Muscle of leg (tissue), 11 donors: Measurements from ENCODE around the gene DLGAP1. TPM values are rescaled to one million over a fixed set of nuclear protein-coding genes. Genes with fewer than 3 reads are reported as not detected.
A peak's percentile ranks its signal among the peaks of the same experiment; 100 is the strongest.

Experiments used
- DNase-seq: peaks from one replicate; pipeline ENCODE4 v3.0.0; 2013
- H3K27ac ChIP-seq: one replicate; pipeline ENCODE4 v1.5.1; 2013; ENCODE audit warnings: mild to moderate bottlenecking, low read length, control low read depth
- H3K27me3 ChIP-seq: one replicate; pipeline ENCODE4 v1.6.1; 2013; ENCODE audit warnings: low read length; ENCODE audit not compliant: control insufficient read depth, insufficient read depth
- H3K36me3 ChIP-seq: one replicate; pipeline ENCODE4 v1.6.1; 2013; ENCODE audit warnings: low read length; ENCODE audit not compliant: control insufficient read depth, insufficient read depth
- H3K4me1 ChIP-seq: one replicate; pipeline ENCODE4 v1.6.1; 2013; ENCODE audit warnings: low read length; ENCODE audit not compliant: control insufficient read depth, insufficient read depth
- H3K4me3 ChIP-seq: one replicate; pipeline ENCODE4 v1.5.1; 2013; ENCODE audit warnings: low read length, control low read depth
- H3K9me3 ChIP-seq: replicated peaks from 2 replicates; pipeline ENCODE4 v1.6.1; 2013; ENCODE audit warnings: low read depth, low read length; ENCODE audit not compliant: control insufficient read depth
- WGBS: methylation state at CpG from one replicate; pipeline ENCODE4 v1.1.5; 2013; ENCODE audit warnings: missing lambda C conversion rate; ENCODE audit not compliant: insufficient coverage; 5-methylcytosine and 5-hydroxymethylcytosine counted together
- polyA plus RNA-seq, 8 donors: library from polyadenylated mRNA; unstranded; fragments of 120-200 nt; gene quantifications; one replicate each; pipeline versions ENCODE4 v1.2.1 to v1.2.3, GENCODE V29; 2013; ENCODE audit warnings: inconsistent platforms in 1 of 8, low replicate concordance in 1 of 8; ENCODE audit not compliant: insufficient read length in 8 of 8, insufficient read depth in 1 of 8
- total RNA-seq: library from RNA; stranded (reverse); fragments of 120-200 nt; gene quantifications from one replicate; pipeline ENCODE4 v1.2.4, GENCODE V29; 2013

Gene DLGAP1
- total and polyA plus RNA-seq, 9 donors: 0.87 to 3.1 (median 1.8) TPM

DNA sequence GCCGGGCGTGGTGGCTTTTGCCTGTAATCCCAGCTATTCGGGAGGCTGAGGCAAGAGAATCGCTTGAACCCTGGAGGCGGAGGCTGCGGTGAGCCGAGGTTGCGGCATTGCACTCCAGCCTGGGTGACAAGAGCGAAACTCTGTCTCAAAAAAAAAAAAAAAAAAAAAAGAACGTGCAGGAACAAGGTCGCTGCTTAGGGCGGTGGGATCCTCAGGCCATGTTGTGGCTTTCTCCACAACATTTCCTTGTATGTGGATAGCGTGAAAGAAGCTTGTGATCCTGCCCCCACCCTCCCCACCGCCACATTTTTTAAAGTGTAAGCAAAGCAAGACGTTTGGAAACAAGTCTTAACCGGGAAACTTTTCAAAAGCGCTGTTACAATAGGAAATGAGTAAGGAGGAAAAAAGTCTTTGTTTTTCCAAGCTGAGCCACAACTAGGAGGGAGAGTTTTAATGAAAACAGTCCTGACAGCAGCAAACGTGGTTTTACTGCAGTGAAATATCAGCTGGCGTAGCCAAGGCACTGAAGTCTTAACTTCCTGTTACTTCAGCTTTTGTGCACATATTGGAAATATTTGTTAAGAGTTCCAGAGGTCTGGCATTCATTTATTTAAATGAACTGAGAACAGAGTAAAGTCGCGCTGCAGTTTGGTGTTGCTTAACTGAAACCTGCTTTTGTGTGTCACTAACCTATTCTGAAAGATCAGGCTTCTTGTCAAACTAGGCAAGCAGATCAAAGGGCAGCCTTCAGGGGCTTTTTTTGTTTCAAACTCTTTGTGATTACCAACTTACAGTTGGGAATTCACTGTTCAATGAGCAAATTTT, 1001.4 kb downstream of the DLGAP1 start:
- Histone ChIP-seq H3K9me3 (no peaks in the 10 kb centered on the region), H3K27me3 (no peaks in the 10 kb centered on the region), H3K36me3 (peaks cover 19% of the 10 kb centered on the region), H3K27ac (peak overlapping the region; percentile 100), H3K4me1 (peaks cover 30% of the 10 kb centered on the region), H3K4me3 (peak overlapping the region; percentile 61)
- 10% methylated on average over 13 of the region's 21 CpGs for WGBS
- peak; percentile 97 for DNase-seq

DNA sequence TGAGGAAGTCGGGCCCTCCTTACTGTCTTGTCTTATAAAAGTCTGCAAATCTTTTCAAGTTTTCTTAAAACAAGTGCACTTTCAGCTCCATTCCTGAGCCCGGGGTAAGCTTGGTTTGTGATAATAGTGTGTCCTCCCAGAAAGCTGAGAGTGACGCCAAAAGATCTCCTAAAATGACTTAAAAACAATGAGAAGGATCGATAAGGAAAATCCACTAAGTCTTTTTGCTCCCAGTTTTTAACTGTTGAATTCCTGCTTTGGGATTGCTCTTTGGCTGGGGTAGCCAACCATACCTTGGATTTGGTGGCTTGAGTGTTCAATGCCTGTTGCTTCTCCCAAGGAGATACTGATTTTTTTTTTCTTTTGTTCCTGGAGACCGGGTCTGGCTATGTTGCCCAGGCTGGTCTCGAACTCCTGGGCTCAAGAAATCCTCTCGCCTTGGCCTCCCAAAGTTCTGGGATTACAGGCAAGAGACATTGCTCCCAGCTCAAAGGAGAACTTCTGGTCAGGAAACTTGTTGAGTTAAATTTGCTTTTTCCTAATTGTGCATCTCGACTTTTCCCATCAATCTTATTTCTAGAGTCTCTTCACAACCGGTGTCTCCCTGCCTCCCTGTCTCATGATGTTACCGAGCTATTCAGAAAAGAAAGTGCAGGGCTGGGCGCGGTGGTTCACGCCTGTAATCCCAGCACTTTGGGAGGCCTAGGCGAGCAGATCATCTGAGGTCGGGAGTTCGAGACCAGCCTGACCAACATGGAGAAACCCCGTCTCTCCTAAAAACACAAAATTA, 1002.2 kb downstream of the DLGAP1 start:
- Histone ChIP-seq H3K9me3 (no peaks in the 10 kb centered on the region), H3K4me3 (peak overlapping the region; percentile 61), H3K27me3 (no peaks in the 10 kb centered on the region), H3K4me1 (peaks cover 30% of the 10 kb centered on the region), H3K27ac (peak overlapping the region; percentile 100), H3K36me3 (peaks cover 14% of the 10 kb centered on the region)
- whole genome bisulfite sequencing: 27% methylated on average over 11 of the region's 17 CpGs
- DNase-seq: peak; percentile 26

DNA sequence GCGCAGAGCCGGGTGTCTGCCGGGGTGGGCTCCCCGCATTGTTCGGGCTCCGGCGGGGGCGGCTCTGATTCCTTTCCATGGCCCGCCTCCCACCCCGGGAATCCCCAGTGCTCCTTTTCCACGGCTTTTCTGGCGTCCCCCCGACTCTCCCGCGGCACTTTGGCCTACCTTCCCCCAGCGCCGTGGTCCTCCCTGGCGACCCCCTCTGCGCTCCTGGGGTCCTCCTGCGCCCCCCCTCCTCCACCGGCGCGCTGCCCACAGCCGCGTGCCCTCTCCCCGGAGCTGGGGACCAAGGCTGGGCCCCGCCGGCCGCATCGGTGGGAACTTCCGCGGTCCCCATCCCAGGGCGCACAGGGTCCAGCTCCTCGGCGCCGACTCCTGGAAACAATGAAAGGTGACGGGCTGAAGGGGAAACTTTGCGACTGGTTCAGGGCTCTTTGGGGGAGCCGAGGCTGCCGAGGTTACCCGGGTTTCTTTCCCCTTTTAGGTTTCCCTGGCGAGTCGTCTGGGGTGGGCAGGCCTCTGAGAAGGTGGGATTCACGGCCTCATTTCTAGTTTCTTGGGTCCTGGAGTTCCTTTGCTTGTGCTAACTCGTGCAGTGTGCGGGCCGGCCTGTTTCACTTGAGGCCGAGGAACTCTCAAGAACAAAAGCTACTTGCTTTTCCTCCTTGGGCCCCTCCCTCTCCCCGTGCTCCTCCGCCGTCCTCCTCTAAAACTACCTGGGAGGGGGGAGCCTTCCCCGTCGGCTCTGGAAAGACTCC, 1002.9 kb downstream of the DLGAP1 start:
- H3K27ac ChIP-seq: peak overlapping the region; percentile 100
- H3K36me3 ChIP-seq: peaks cover 7% of the 10 kb centered on the region
- H3K27me3 ChIP-seq: no peaks in the 10 kb centered on the region
- H3K4me3 ChIP-seq: peak overlapping the region; percentile 61
- peak; percentile 82 for DNase-seq
- H3K9me3 ChIP-seq: no peaks in the 10 kb centered on the region
- WGBS: under 1% methylated on average over 45 of the region's 53 CpGs
- peaks cover 24% of the 10 kb centered on the region for H3K4me1 ChIP-seq

DNA sequence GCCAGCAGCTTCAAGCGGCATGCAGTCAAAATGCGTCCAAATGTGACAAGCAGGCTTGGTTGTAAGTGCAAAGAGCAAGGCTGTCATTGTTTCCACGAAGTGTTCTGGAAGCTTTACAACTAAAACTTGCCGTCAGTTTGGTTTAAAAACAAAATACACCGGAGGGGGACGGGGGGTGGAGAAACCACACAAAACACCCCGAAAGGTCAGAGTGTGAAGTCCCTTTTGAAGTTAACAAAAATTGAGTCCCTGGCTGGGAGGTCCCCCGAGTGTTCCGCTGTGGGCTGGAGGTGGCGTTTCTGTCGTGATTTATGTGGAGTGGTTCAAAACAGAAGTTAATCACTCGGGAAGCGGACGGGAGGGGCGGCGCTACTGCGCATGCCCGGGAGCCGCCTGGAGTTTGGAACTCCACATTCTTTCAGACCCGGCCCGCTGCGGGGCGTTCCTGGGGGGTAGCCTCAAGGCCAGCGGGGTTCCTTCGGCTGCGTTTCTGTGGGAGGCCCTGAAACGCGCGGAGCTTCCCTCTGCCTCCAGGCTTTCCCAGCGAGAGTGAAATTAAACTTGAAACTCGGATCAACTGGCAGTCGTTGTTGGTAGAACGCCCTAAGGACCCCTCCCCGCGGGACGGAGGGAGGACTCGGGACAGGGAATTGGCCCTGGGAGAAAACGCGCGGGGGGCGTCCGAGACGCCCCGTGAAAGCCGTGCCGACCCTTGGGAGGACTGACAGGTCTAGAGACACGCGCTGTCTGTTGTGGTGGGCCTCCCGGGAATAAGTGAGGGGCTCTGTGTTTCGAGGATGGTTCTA, 1003.7 kb downstream of the DLGAP1 start:
- Histone ChIP-seq H3K27ac (peak overlapping the region; percentile 100), H3K9me3 (no peaks in the 10 kb centered on the region), H3K4me1 (peaks cover 30% of the 10 kb centered on the region), H3K4me3 (peak overlapping the region; percentile 61), H3K36me3 (peaks cover 4% of the 10 kb centered on the region), H3K27me3 (no peaks in the 10 kb centered on the region)
- DNase-seq: peak; percentile 97
- under 1% methylated on average over 37 of the region's 50 CpGs for WGBS

DNA sequence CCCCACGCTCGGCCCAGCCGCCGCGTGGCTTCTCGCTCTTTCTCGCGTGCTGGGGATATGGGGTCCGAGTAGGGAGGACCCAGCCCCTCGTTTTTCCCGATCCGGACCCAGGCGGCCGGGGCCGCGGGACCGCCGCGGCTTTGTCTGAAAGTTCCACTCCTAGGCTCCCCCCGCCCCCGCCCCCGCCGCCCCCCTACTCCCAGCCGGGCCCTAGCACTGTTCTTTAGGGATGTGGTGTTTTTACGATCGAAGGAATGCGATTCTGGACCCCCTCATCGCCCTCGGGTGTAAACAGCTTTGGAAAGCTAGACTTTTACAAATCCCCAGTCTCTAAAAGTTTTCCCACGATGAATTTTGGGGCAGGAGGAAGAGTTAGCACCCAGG, 1004.3 kb downstream of the DLGAP1 start:
- Histone ChIP-seq H3K9me3 (no peaks in the 10 kb centered on the region), H3K27me3 (no peaks in the 10 kb centered on the region), H3K4me3 (peak overlapping the region; percentile 61), H3K4me1 (peaks cover 26% of the 10 kb centered on the region), H3K36me3 (no peaks in the 10 kb centered on the region), H3K27ac (peak overlapping the region; percentile 100)
- no peak for DNase-seq
- 0% methylated on average over 11 of the region's 30 CpGs for WGBS

DNA sequence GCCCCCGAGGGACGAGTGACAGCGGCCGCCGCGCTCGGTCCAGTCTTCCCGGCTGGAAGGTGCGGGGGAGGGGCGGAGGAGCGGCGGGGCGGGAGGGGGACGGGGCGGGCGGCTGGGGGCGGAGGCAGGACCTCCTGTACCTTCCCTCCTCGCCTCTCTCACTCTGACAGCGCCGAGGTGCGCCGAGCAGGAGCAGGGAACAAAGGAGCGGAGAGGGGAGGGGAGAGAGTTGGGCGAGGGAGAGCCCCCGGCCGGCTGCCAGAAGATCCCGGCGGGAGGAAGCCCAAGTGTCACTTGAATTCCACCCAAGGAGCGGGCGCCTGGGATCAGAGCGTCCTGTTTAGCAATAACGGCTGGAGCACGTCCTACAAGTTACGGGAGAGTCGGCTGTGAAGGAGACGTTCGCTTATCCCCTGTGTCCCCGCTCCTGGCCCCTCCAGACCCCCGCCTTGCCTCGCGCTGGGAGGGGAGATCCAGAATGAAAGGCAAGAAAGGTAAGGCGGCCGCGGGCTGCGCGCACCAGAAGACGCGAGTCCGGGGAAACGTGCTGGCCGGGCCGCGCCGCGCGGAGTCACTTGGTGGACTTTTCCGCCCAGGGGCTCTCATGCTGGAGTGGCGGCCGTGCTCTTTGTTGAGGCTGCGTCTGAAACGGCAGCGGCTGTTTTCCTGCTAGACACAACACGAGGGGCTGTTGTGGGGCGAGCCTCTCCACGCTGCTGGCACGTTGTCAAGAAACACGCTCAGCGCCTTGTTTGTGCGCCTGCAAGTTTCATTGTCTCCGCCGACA, 1004.9 kb downstream of the DLGAP1 start, which contains the start of gene TGIF1:
Gene TGIF1, plus strand, starts transcription at position 161 of the 787 bp plus-strand sequence. Its CDS starts 318 bp downstream, at position 479.
- peak; percentile 93 for DNase-seq
- H3K27me3 ChIP-seq: no peaks in the 10 kb centered on the region
- H3K4me3 ChIP-seq: peak within 1 kb of the TSS; percentile 61
- WGBS: 0% methylated on average over 49 of the region's 71 CpGs
- H3K4me1 ChIP-seq: peaks cover 25% of the 10 kb centered on the region
- peak within 1 kb of the TSS; percentile 100 for H3K27ac ChIP-seq
- no peaks in the 10 kb centered on the region for H3K36me3 ChIP-seq
- no peaks in the 10 kb centered on the region for H3K9me3 ChIP-seq

DNA sequence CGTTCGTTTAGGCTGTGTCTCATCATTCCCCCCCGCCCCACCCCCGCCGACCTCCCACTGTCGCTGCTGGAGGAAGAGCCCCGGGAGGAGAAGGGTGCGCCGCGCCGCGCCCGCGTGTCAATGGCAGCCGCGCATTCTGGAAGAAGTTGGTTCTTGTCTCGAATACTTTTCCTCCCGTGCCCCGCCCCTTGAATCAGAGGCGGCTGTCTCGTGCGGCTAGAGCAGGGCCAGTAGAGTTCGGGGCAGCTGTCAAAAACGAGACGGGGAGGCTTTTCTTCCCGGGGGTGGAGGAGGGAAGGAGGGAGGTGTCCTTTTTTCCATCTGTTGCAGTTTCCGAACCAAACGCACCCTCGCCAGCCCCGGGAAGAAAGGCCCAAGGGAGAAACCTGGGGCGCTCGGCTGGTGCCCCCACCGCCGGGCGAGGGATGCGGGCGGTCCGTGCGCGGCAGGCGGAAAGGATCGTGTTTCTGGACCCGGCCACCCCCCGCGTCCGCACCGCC, 1005.5 kb downstream of the DLGAP1 start:
- Histone ChIP-seq H3K36me3 (no peaks in the 10 kb centered on the region), H3K27ac (peak overlapping the region; percentile 100), H3K4me3 (peak overlapping the region; percentile 61), H3K27me3 (no peaks in the 10 kb centered on the region), H3K9me3 (no peaks in the 10 kb centered on the region), H3K4me1 (peaks cover 25% of the 10 kb centered on the region)
- under 1% methylated on average over 28 of the region's 47 CpGs for WGBS
- peak; percentile 94 for DNase-seq

DNA sequence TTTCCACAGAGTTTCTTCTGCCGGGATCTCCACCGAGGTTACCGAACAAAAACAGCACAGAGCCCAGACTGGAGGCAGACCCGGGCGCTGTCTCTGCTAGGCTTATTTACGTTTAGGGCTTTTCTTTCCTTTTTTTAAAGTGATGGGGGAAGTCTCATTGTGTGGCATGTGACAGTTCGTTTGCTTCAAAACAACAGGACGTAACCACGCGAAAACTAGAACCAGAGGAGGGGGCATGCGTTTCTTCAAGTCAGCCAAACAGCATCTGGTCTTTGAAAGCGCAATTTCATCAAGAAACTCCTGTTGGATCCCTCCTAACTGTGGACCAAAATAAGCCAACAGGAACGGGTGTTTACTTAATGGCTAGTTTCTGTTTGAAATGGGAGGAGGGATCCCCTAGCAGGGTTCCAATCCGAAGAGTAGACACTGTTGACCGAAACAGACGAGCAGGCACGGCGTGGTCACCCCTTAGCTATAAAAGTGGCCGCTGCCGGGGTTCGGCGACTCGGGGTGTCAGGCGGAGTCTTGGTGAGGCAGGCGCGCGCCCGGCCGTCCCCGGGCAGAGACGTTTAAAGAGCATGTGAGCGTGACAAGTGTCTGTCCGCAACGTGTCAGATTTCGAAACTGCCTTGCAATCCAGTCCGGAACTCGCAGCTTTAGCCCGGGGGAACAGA, 1006.1 kb downstream of the DLGAP1 start:
- peaks cover 25% of the 10 kb centered on the region for H3K4me1 ChIP-seq
- no peaks in the 10 kb centered on the region for H3K27me3 ChIP-seq
- WGBS: under 1% methylated on average over 22 of the region's 38 CpGs
- peak overlapping the region; percentile 61 for H3K4me3 ChIP-seq
- peak; percentile 89 for DNase-seq
- no peaks in the 10 kb centered on the region for H3K36me3 ChIP-seq
- no peaks in the 10 kb centered on the region for H3K9me3 ChIP-seq
- H3K27ac ChIP-seq: peak overlapping the region; percentile 100
